GM12878 (cell line): ENCODE measurements around the gene IFT122. TPM values are rescaled to one million over a fixed set of nuclear protein-coding genes. Genes with fewer than 3 reads are reported as not detected.

Experiments
- ATAC-seq: fragments of 200-7000 bp; cut with Tn5 transposase; 3 replicates; pipeline ENCODE4 v1.9.1; 2020; ENCODE audit warnings: mild to moderate bottlenecking, moderate library complexity
- BruUV-seq: library from RNA; stranded (reverse); fragments of 400-500 nt; replicated peaks from 2 replicates; lab custom pipeline; 2021; lab: Mats Ljungman, UMichigan
- CTCF ChIA-PET: fragments of 300-600 bp; sonication (Branson Sonifier 250); formaldehyde crosslinking; extraction: SDS; loops from one replicate; lab custom pipeline; 2021; ENCODE audit warnings: inconsistent platforms; lab: Yijun Ruan, JAX
- POLR2A ChIA-PET: fragments of 350-600 bp; formaldehyde crosslinking; extraction: SDS; loops from one replicate; lab custom pipeline; 2021; ENCODE audit warnings: inconsistent platforms; lab: Charles Lee
- RAD21 ChIA-PET: fragments of 300-600 bp; sonication (Branson Sonifier 250); formaldehyde crosslinking; loops from one replicate; lab custom pipeline; 2023; ENCODE audit warnings: antibody characterized with exemption; ENCODE audit not compliant: unreplicated experiment; lab: Charles Lee
- SMC1A ChIA-PET: fragments of 300-600 bp; sonication (Branson Sonifier 250); formaldehyde crosslinking; loops from one replicate; lab custom pipeline; 2023; ENCODE audit not compliant: unreplicated experiment, uncharacterized antibody; lab: Charles Lee
- DNase-seq: peaks from one replicate; pipeline ENCODE4 v3.0.0-alpha.2; 2011; ENCODE audit warnings: low read depth, low spot score
- FAIRE-seq: peaks from 3 replicates; lab custom pipeline; 2011; peaks lifted over from hg19 to GRCh38; lab: Jason Lieb, UNC
- H2AFZ ChIP-seq: 2 replicates; pipeline ENCODE4 v1.6.0; 2011; ENCODE audit warnings: low read depth, low read length, control low read depth; ENCODE audit not compliant: control insufficient read depth
- H3K27ac ChIP-seq: 2 replicates; pipeline ENCODE4 v1.5.1; 2011; ENCODE audit warnings: control low read depth; ENCODE audit not compliant: control insufficient read depth, insufficient read depth
- H3K27me3 ChIP-seq, 2 experiments: replicated peaks in 1 of 2; 2 replicates each; pipeline versions ENCODE4 v1.6.0 to v1.6.1; 2011; ENCODE audit warnings: low read length in 1 of 2; ENCODE audit not compliant: control insufficient read depth in 2 of 2, insufficient read depth in 2 of 2
- H3K36me3 ChIP-seq, 2 experiments: 2 replicates each; pipeline ENCODE4 v1.5.1; 2011; ENCODE audit warnings: low read length in 1 of 2; ENCODE audit not compliant: control insufficient read depth in 2 of 2, insufficient read depth in 2 of 2
- H3K4me1 ChIP-seq: 2 replicates; pipeline ENCODE4 v1.6.1; 2011; ENCODE audit warnings: mild to moderate bottlenecking, low read length, moderate library complexity, mixed read lengths; ENCODE audit not compliant: control insufficient read depth, insufficient read depth
- H3K4me2 ChIP-seq: 2 replicates; pipeline ENCODE4 v1.6.0; 2011; ENCODE audit warnings: control low read depth; ENCODE audit not compliant: control insufficient read depth, insufficient read depth
- H3K4me3 ChIP-seq: fragments of 200-600 bp; sonication (generic); 2 replicates; pipeline ENCODE4 v1.5.1; 2016
- H3K79me2 ChIP-seq: 2 replicates; pipeline ENCODE4 v1.6.0; 2011; ENCODE audit warnings: low read length; ENCODE audit not compliant: control insufficient read depth, insufficient read depth
- H3K9ac ChIP-seq: 2 replicates; pipeline ENCODE4 v1.8.0; 2011; ENCODE audit warnings: low read length, control low read depth, mixed read lengths; ENCODE audit not compliant: control insufficient read depth, insufficient read depth
- H3K9me3 ChIP-seq: replicated peaks from 3 replicates; pipeline ENCODE4 v1.5.1; 2011; ENCODE audit warnings: mild to moderate bottlenecking, low read length; ENCODE audit not compliant: control insufficient read depth, insufficient read depth
- H4K20me1 ChIP-seq: 2 replicates; pipeline ENCODE4 v1.6.0; 2011; ENCODE audit not compliant: control insufficient read depth, insufficient read depth
- CHD1 ChIP-seq: IDR thresholded peaks from 2 replicates; pipeline ENCODE4 v1.6.1; 2012; ENCODE audit warnings: low read depth, low read length, improper control_type of control experiment
- CHD4 ChIP-seq: fragments of 200-600 bp; sonication (generic); IDR thresholded peaks from 2 replicates; pipeline ENCODE4 v1.6.1; 2016; ENCODE audit warnings: mild to moderate bottlenecking
- CREB1 ChIP-seq: IDR thresholded peaks from 2 replicates; pipeline ENCODE4 v1.6.1; 2012; ENCODE audit warnings: low read depth, mild to moderate bottlenecking, inconsistent platforms
- FOXM1 ChIP-seq: IDR thresholded peaks from 2 replicates; pipeline ENCODE4 v1.6.1; 2012; ENCODE audit warnings: low read depth, mild to moderate bottlenecking, inconsistent platforms, low read length, moderate library complexity
- GATAD2B ChIP-seq: fragments of 450-650 bp; conservative IDR thresholded peaks from 2 replicates; pipeline ENCODE4 v1.6.1; 2017; ENCODE audit warnings: low read depth, mild to moderate bottlenecking, moderate library complexity
- HDGF ChIP-seq: fragments of 450-650 bp; IDR thresholded peaks from 2 replicates; pipeline ENCODE4 v1.6.1; 2016; ENCODE audit warnings: antibody characterized with exemption
- IKZF2 ChIP-seq, 2 experiments: fragments of 450-650 bp; IDR thresholded peaks; 2 replicates each; pipeline ENCODE4 v1.6.1; 2017; ENCODE audit warnings: mild to moderate bottlenecking in 2 of 2, moderate library complexity in 2 of 2
- LARP7 ChIP-seq: fragments of 450-650 bp; IDR thresholded peaks from 2 replicates; pipeline ENCODE4 v1.6.1; 2017; ENCODE audit warnings: mild to moderate bottlenecking
- MXI1 ChIP-seq: fragments of 150-350 bp; IDR thresholded peaks from 2 replicates; pipeline ENCODE4 v1.6.1; 2011; ENCODE audit warnings: low read depth, mild to moderate bottlenecking, inconsistent platforms, low read length, improper control_type of control experiment
- NFXL1 ChIP-seq: fragments of 450-650 bp; IDR thresholded peaks from 2 replicates; pipeline ENCODE4 v1.6.1; 2017; ENCODE audit warnings: antibody characterized with exemption, mild to moderate bottlenecking, borderline replicate concordance
- POU2F2 ChIP-seq: IDR thresholded peaks from 3 replicates; pipeline ENCODE4 v1.6.1; 2011; ENCODE audit warnings: low read depth, mild to moderate bottlenecking, low read length, borderline replicate concordance
- RUNX3 ChIP-seq: IDR thresholded peaks from 2 replicates; pipeline ENCODE4 v1.6.1; 2012; ENCODE audit warnings: low read length, inconsistent platforms
- SMAD1 ChIP-seq: fragments of 450-650 bp; IDR thresholded peaks from 2 replicates; pipeline ENCODE4 v1.6.1; 2018; ENCODE audit warnings: mild to moderate bottlenecking, low read depth; ENCODE audit not compliant: partially characterized antibody
- SUPT20H ChIP-seq: IDR thresholded peaks from 2 replicates; pipeline ENCODE4 v1.6.1; 2011; ENCODE audit warnings: low read depth, mild to moderate bottlenecking, low read length, moderate library complexity, borderline replicate concordance; ENCODE audit not compliant: control insufficient read depth
- ZBTB11 ChIP-seq: fragments of 450-650 bp; formaldehyde crosslinking; IDR thresholded peaks from 2 replicates; pipeline ENCODE4 v1.5.0; 2022; ENCODE audit warnings: mild to moderate bottlenecking, missing genetic modification characterization
- ZNF24 ChIP-seq: fragments of 450-650 bp; IDR thresholded peaks from 2 replicates; pipeline ENCODE4 v1.6.1; 2017; ENCODE audit warnings: antibody characterized with exemption, mild to moderate bottlenecking
- ZSCAN29 ChIP-seq: fragments of 450-650 bp; IDR thresholded peaks from 2 replicates; pipeline ENCODE4 v1.6.1; 2017; ENCODE audit warnings: mild to moderate bottlenecking, moderate library complexity
- WGBS: methylation state at CpG from one replicate; pipeline ENCODE4 v1.1.6; 2016; ENCODE audit warnings: low lambda C conversion rate; ENCODE audit not compliant: insufficient replicate concordance, insufficient coverage; ENCODE audit errors: missing lambda C conversion rate; 5-methylcytosine and 5-hydroxymethylcytosine counted together
- in situ Hi-C: fragments of 300-500 bp; cut with MboI; formaldehyde crosslinking; loops from 9 replicates; pipeline ENCODE4 v1.14.3; 2018; ENCODE audit warnings: mixed read lengths
- intact Hi-C: fragments of 100-400 bp; cut with micrococcal nuclease; formaldehyde crosslinking; loops from one replicate; pipeline ENCODE4 v1.14.2; 2022; ENCODE audit not compliant: unreplicated experiment
- polyA plus RNA-seq, 11 experiments: library from polyadenylated mRNA; depleted of rRNA in 4 of 11; unstranded in 6 of 11; stranded (reverse) in 5 of 11; fragments of >200 nt; fragmentation: Nextera tagmentation in 4 of 11; fragmentation: Illumina TruSeq in 1 of 11; extraction: Ambion mirVana in 4 of 11; extraction: Trizol in 1 of 11; gene quantifications; 1 replicate in 1 of 11; 2 replicates in 10 of 11; pipeline versions ENCODE4 v1.2.1 to v1.2.3, GENCODE V29; 2011 to 2016; ENCODE audit warnings: inconsistent platforms in 2 of 11, missing spikeins in 2 of 11, low read depth in 1 of 11
- total RNA-seq, 4 experiments: library from RNA; depleted of rRNA in 3 of 4; stranded (reverse); fragments of >200 nt in 3 of 4; fragmentation: Illumina TruSeq in 1 of 4; extraction: Trizol in 1 of 4; gene quantifications; 2 replicates each; pipeline versions ENCODE4 v1.2.1 to v1.2.3, GENCODE V29; 2013 to 2021
- TF ChIP-seq, protein P1 (sequence below): IDR thresholded peaks from 2 replicates; pipeline ENCODE4 v1.6.1; 2011; ENCODE audit warnings: low read depth, low read length, improper control_type of control experiment, borderline replicate concordance

Gene IFT122
- total and polyA plus RNA-seq, 10 of the 15 experiments (the other 5 are each of a cell fraction or from before 2014, with no cell fraction given): 1.8 to 19.2 (median 8.4) TPM

DNA sequence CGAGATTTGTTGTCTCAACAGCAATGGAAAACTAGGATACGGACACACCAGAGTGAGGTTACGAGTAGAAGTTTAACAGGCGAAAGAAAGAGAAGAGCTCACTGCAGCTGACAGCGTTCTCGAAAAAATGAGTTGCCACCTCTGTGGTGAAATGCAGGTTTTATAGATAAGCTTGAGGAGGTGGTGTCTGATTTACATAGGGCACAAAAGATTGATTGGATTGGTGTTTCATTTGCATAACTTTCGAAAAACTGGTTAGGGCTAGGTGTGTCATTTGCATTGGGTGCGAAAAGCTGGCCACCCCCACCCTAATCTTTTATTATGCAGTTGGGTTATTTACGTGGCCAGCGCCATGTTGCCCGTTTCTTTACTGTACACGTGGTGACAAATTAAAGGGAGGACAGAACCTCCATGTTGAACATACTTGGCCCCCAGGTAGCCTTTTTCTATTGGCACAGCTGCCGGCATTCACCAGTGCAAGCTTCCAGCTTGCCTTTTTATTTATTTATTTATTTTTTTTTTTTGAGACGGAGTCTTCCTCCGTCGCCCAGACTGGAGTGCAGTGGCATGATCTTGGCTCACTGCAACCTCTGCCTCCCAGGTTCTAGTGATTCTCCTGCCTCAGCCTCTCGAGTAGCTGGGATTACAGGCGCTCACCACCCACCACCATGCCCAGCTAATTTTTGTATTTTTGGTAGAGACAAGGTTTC is 8.3 kb downstream of the IFT122 start (continued):
- TF ChIP-seq POU2F2 (no peak), FOXM1 (no peak), MXI1 (no peak), ZSCAN29 (no peak), ZNF24 (no peak), CHD4 (no peak), GATAD2B (no peak), LARP7 (no peak), RUNX3 (no peak)
- TF ChIP-seq, protein P1, sequence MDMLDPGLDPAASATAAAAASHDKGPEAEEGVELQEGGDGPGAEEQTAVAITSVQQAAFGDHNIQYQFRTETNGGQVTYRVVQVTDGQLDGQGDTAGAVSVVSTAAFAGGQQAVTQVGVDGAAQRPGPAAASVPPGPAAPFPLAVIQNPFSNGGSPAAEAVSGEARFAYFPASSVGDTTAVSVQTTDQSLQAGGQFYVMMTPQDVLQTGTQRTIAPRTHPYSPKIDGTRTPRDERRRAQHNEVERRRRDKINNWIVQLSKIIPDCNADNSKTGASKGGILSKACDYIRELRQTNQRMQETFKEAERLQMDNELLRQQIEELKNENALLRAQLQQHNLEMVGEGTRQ: no peak

- Histone ChIP-seq H2AFZ (no peak overlapping the region), H3K79me2 (no peaks in the 10 kb centered on the region), H3K4me2 (no peak overlapping the region), H3K4me3 (no peak overlapping the region), H3K9me3 (no peaks in the 10 kb centered on the region), H4K20me1 (no peaks in the 10 kb centered on the region), H3K36me3 (no peaks in the 10 kb centered on the region), H3K9ac (no peak overlapping the region), H3K4me1 (no peaks in the 10 kb centered on the region), H3K27me3 (no peaks in the 10 kb centered on the region), H3K27ac (no peak overlapping the region)
- POLR2A ChIA-PET: interaction anchor here (0.6 to 1.1 kb wide), 2 partner anchors 11 to 341 kb away, joined by 3 to 4 read pairs; no protein-coding TSS in a partner anchor
- ATAC-seq (peak; percentile 40; the same call in 1 of the 3 replicates), DNase-seq (no peak), FAIRE-seq (no peak)
- intact Hi-C loops: no loop called here
- BruUV-seq: no TSS peak
- CTCF ChIA-PET: interaction anchor here (1.7 to 2.0 kb wide), 2 partner anchors 50 to 66 kb away, joined by 4 to 8 read pairs; no protein-coding TSS in a partner anchor
- in situ Hi-C loops: no loop called here
- SMC1A ChIA-PET: interaction anchor here (0.6 to 1.8 kb wide), 6 partner anchors 8 to 66 kb away, joined by 3 to 5 read pairs (median 4); partner anchors contain the start of gene MBD4
- RAD21 ChIA-PET: interaction anchor here (1.3 kb wide), 1 partner anchor 66 kb away, joined by 3 read pairs; no protein-coding TSS in a partner anchor
- over 99% methylated on average over 5 of the region's 5 CpGs for WGBS
- TF ChIP-seq SMAD1: no peak
- TF ChIP-seq SUPT20H: no peak
- no peak for TF ChIP-seq NFXL1
- no peak for TF ChIP-seq ZBTB11 (CRISPR knock-in tag)
- no peak for TF ChIP-seq CREB1
- no peak for TF ChIP-seq HDGF
- TF ChIP-seq IKZF2 (IDR thresholded peaks at IDR 0.05): no peak
- no peak for TF ChIP-seq CHD1
These were observed 9.5 kb downstream of the IFT122 start for GRCh38 chr3:129449279-129450115.
